22Rv1 (cell line): ENCODE data around the gene DYNLT2B.

ENCODE experiments used
- CTCF ChIP-seq: fragments of 450-650 bp; IDR thresholded peaks from 2 replicates; pipeline ENCODE4 v1.5.1; 2017; ENCODE audit warnings: mild to moderate bottlenecking
- ZFX ChIP-seq: fragments of 450-650 bp; IDR thresholded peaks from 2 replicates; pipeline ENCODE4 v1.6.1; 2017; ENCODE audit warnings: antibody characterized with exemption, borderline replicate concordance

GRCh38 chr3:196339493-196340254 lies 21.6 kb upstream of the DYNLT2B start:
- TF ChIP-seq CTCF: no peak
- TF ChIP-seq ZFX: no peak
